Endometrium (tissue), 2 donors: ENCODE data around the gene DPP7.
"Not testable (repeated sequence)": the region's sequence is repeated elsewhere in the genome, so short reads cannot be mapped to it uniquely, and the experiment has no call there.

Source experiments
- FAIRE-seq: peaks from 2 replicates; lab custom pipeline; 2012; peaks lifted over from hg19 to GRCh38; lab: Jason Lieb, UNC
- donor health status: control.
- donor health status: control.

The DPP7 gene

DNA sequence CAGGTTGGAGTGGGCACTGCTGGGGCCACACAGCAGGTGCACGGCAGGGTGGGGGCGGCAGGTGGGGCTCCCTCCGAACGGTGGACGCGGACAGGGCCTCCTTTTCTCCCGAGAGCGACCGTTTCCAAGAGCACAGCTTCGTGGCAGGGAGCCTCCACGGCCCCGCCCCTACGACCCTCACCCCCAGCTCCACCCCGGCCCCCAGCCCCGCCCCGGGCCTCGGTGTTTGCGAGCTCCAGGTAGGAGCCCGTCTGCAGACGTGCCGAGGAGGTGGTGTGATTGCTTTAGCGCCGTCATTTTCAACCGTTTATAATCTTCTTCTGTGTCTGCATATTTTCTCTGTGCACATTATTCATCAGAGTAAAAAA, 33.2 kb upstream of the DPP7 start:
- no peak for FAIRE-seq

DNA sequence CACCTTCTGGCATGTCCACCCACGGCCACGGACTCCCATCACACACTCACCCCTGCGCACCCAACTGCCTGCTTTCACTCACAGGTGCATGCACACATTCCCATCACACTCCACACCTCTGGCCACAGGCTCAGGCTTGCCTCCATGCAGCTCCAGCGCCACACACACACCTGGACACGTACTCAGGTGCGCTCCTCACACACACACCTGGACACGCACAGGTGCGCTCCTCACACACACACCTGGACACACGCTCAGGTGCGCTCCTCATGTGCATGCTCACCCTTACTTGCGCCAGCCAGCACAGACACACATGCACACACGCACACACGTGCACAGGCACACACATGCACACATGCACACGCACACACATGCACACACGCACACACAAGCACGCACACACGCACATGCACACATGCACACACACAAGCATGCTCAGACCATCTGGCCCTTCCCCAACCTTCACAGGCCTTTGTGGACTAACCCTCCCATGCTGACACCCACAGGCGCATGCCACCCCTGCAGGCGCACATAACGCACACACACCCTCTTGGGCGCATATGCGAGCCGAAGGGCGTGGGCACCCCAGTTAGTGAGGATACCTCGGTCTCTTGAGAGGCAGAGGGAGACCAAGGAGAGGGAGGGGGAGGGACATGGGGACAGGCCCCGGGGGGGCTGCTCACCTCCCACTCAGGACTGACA, 32.7 kb upstream of the DPP7 start:
- FAIRE-seq: no peak

DNA sequence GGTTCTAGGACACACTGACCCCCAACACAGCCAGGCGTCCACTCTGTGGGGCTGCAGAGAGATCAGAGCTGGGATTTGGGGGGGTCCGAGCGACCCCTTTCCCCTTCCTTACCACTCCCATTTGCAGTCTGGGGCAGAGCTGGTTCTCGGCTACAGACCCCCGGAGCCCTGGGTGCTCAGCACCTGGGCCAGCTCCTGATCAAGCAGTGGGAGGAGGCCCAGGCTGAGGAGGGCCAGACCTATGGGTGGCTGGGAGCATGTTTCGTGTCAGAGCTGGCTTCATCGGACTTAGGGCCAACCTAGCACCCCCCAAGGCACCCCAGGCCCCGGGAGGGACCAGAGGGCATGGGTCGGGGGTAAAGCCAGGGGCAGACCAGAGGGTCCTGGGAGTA, 32.0 kb upstream of the DPP7 start:
- no peak for FAIRE-seq

DNA sequence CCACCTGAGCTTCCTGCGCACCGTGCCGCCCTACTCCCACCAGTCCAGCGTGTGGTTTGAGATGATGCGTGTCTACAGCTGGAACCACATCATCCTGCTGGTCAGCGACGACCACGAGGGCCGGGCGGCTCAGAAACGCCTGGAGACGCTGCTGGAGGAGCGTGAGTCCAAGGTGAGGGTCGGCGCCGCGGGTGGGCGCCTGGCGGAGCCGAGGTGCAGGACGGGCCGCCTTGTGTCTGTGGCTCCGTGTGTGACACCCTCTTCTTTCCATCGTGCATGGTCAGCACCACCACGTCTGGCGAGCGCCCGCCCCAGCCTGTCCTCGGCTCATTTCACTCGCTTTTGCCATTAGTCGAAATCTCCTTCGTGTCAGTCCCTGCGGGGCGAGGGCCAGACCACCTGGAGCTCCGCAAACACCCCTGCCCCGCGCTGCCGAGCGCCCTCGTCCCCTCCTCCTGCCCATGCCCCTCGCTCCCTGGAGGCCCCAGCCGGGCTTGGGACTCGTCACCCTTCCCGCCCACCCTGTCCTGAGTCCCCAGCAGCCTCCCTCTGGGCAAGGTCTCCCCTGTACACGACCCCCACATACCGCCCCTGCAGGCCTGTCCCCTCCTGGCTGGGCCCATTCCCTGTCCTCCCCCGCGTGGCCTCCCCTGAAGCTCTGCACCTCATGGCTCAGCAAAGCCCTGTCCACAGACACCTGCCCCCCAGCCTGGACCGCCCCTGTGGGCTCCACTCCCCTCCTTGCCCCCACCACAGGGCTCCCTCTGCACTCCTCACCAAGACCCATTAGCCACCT, 31.4 kb upstream of the DPP7 start:
- no peak for FAIRE-seq

DNA sequence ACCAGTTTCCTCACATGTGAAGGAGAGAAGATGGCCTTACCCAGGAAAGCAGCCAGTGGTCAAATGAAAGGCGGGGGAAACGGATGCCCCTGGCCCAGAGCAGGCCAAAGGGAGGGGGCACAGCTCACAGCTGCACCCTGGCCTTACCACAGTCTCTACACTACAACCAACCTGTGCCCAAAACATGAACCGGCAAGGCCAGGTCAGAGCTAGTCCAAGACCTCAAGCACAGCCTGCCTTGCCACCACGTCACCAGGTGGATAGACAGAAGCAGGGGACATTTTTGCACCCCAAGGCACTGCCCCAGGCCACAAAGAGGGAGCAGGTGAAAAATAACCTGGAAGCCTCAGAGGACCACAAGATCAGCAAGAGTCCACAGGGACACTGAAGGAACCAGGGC, 28.9 kb upstream of the DPP7 start:
- no peak for FAIRE-seq

DNA sequence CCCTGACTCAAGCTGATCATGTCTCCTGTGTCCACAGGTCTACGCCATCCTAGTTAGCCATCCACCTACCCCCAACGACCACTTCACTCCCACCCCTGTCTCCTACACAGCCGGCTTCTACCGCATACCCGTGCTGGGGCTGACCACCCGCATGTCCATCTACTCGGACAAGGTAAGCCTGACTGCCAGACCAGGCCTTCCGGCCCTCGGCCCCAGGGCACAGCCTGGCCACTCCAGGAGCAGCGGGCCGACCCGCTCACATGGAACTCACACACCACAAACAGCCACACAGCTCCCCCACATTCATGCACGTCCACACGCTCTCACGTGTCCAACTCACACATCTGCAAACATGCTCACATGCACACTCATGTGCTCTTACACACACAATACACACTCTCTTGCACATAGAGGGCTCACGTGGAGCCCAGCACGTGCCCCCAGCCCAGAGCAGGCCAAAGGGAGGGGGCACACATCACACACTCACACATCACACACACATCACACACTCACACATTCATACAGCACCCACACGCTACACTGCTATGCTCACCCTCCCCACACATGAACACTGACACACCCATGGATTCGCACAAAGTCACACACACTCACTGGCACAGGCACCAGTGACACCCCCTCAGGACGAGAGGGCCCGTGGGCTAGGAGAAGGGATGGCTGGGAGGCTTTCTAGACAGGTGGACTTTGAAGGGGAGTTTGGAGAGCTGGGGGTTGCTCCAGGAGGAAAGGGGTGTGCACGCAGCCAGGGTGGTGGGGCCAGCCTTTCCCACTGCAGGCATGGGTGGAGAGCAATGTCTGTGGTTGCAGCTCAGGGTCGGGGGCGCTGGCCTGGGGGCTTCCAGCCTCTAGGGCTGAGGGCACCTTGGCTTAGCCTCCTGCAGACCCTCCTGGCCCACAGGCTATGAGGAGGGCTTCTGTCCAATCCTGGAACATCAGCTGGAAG, 27.7 kb upstream of the DPP7 start:
- FAIRE-seq: no peak

DNA sequence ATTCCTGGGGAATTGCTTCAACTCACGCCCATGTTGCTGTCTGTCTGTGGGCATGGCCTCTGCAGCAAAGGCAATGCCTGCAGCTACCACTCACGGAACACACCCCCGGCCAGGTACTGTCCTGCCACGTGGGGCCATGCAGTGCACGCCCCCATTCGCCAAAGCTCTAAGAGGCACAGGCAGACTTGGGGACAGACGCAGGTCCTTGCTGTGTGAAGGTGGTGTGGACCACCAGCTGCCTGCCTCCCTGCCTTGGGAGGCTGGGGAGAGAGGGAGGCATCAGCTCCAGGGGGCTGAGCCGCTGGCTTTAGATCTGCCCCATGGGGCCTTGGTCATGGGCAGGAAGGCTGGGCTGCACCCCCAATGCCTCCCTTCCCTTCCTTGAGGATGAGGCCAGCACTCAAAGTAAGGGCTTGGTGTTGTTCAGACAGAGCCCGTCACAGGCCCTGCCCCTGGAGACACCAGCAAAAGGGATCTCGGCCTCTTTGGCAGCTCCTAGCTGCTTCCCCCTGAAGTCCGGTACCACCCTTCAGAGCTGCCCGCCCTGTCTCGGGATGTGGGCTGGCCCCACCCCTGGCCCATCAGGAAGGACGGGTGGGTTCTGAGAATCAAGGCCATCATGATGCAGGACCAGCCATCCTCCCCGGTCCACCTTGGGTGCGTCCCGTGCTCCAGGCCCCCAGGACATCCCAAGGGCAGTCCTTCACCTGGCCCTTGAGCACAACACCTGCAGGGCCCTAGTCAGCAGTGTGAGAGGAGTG, 26.7 kb upstream of the DPP7 start:
- no peak for FAIRE-seq

DNA sequence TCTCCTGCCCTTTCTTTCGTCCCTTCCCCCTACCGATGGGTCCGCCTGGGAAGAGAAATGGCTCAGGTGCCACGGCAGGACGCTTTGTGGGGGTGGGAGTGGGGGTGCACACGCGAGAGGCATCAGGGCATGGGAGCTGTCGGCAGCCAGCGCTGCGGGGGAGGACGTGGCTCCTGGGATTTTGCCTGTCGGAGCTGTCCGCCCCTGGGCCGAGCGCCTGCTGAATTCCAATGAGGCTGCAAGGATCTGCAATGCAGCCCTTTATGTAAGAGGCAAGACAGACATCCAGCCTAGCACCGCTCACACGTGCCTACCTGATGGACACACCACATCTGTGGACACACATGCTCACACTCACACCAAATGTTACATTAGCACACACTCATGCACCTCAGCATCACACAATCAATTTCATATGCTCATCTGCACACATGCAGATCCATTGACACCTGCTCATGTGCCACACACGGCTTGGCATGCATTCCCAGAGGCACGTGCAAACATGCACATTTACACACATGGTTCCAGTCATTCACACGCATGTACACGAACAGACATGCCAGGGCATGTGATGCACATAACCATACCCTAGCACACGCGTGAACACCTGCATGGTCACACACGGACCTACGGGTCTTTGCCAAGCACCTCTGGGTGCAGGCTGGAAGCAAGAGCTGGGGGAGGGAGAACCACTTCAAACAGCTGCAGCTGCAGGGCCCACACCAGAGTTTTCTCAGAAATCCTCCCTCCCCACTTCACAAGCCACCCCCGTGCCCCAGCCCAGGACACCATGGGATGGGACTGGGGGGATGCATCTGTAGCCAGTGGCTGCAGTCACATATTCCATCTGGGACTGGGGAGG, 25.8 kb upstream of the DPP7 start:
- no peak for FAIRE-seq

DNA sequence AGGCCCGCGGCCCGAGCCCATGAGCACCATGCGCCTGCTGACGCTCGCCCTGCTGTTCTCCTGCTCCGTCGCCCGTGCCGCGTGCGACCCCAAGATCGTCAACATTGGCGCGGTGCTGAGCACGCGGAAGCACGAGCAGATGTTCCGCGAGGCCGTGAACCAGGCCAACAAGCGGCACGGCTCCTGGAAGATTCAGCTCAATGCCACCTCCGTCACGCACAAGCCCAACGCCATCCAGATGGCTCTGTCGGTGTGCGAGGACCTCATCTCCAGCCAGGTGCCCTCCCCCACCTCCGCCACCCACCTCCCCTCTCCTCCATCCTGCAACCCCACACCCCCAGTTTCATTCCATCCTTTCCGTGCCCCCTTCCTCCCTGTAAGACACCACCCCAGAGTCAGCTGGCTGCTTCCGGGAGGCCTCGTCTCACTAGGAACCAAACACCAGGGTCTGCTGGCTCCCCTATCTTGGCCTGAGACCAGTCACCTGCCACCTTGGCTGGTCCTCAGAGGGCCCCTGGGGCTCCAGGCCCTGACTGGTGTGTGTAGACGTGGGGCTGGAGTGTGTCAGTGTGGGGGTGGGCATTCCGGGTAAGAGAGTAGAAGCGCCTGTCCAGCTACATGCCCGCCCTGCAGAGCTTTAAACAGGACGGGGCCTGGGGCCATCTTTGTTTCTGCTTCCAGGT, 25.1 kb upstream of the DPP7 start:
- FAIRE-seq: no peak

DNA sequence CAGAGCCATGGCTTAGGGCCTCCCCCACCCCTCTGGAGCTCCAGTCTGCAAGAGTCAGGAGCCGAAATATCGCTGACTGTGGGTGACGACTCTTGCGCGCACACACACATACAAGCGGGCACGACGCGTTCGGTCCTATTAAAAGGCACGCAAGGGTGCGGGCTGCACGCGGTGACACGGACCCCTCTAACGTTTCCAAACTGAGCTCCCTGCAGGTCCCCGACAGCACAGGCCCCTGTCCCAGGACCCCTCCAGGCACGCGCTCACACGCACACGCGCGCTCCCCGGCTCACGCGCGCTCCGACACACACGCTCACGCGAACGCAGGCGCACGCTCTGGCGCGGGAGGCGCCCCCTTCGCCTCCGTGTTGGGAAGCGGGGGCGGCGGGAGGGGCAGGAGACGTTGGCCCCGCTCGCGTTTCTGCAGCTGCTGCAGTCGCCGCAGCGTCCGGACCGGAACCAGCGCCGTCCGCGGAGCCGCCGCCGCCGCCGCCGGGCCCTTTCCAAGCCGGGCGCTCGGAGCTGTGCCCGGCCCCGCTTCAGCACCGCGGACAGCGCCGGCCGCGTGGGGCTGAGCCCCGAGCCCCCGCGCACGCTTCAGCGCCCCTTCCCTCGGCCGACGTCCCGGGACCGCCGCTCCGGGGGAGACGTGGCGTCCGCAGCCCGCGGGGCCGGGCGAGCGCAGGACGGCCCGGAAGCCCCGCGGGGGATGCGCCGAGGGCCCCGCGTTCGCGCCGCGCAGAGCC, 24.4 kb upstream of the DPP7 start, which contains the start of gene GRIN1:
GRIN1 (plus strand) TSS at position 433 of the 746 bp plus-strand sequence. CDS start 333 bp downstream, outside the sequence.
- FAIRE-seq: no peak

DNA sequence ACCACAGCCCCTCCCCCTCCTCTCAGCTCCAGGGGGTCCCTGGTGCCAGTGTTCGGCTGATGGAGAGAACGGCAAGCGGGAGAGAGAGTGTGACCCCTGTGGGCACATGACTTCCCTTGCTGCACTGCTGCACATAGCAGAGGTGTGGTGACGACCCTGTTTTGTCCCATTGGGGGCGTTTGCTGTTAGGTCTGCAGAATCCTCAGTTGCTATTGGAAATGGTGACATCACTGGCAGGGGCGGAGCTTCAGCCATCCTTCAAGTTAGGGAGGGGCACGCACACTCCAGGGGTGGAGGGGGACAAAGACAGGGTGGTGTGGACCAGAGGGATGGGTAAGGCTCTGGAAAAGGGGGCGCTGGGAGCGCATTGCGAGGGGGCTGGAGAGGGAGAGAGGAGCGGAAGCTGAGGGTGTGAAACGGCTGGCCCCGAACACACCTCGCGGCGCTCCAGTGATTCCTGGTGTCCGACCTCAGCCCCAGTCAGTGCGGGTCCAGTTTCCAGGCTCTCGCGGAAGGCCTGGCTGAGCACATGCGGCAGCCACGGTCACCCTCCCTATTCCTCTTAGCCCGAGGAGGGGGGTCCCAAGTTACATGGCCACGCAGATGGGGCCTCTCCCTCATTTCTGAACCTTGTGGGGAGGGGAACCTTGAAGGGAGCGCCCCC, 23.7 kb upstream of the DPP7 start:
- no peak for FAIRE-seq

DNA sequence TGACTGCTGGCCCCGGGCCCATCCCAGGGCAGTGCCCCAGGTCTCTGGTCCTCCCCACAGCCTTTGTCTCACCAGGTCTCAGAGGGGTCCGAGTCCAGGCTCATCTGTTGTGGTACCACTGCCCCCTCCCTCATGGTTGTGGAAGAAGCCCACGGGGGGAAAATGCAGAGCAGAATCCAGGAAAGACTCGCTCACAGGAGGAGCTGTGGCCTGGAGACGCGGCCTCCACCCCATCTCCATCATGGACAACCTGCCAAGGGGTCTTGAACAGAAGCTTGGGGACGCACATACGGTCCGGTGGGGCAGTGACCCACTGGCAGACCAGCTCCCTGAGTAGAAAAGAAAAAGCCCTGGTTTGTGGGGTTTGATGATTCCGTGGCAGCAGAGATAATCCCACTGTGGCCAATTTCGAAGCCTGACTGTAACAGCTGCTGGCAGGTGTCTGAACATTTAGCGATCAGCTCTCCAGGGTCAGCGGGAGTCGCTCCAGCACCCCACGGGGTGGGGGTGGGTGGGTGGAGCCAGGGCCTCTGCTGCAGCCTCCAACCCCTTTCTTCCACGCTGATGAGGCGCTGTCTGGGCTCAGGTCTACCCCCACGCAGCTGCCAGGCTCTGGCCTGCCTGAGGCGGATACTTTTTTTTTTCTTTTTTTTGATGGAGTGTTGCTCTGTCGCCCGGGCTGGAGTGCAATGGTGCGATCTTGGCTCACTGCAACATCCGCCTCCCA, 22.5 kb upstream of the DPP7 start:
- no peak for FAIRE-seq

DNA sequence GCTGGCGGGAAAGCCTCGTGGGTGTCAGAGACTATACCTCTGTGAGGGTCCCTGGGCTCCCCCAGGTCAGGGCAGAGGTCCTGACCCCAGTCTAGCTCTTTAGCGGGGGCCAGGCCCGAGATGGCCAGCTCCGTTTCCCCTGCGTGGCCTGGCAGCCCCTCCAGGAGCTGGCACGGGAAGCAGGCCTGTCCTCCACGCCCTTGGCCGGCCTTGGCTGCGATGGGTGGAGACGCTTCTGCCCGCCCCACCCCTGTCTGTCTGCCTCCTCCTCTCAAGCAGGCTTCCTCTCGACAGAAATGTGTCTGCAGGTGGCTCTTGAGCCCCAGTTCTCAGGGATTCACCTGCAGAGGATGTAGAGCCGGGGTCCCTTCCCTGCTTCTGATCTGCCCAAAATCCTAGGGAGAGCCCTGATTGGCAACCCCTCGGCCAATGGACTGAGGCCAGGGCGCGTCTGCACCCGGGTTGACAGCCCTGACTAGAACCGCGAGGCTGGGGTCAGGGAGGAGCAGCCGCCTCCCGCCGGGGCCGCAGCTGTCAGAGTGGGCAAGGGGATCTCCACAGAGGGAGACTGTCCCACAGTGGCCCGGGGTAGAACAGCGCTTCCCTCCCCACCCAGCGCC, 21.8 kb upstream of the DPP7 start:
- FAIRE-seq: no peak

DNA sequence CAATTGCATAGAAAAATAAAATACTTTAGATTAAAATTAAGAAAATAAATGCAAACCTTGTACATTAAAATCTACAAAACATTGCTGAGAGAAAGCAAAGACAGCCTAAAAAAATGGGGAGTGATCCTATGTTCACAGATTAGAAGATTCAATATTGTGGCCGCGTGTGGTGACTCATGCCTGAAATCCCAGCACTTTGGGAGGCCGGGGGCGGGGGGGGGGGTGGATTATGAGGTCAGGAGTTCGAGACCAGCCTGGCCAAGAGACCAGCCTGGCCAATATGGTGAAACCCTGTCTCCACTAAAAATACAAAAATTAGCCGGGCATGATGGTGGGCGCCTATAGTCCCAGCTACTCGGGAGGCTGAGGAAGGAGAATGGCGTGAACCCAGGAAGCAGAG, 20.6 kb upstream of the DPP7 start:
- FAIRE-seq: not testable (repeated sequence)

DNA sequence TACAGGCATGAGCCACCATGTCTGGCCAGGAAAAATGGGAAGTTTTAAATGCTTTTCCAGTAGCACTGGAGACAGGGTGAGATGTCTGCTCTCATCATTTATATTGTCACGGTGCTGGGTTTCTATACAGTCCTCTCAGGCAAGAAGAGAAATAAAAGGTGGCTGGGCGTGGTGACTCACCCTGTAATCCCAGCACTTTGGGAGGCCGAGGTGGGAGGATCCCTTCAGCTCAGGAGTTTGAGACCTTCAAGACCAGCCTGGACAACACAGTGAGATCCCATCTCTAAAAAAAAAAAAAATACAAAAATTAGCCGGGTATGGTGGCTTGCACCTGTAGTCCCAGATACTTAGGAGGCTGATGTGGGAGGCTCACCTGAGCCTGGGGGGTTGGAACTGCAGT, 19.7 kb upstream of the DPP7 start:
- FAIRE-seq: no peak

DNA sequence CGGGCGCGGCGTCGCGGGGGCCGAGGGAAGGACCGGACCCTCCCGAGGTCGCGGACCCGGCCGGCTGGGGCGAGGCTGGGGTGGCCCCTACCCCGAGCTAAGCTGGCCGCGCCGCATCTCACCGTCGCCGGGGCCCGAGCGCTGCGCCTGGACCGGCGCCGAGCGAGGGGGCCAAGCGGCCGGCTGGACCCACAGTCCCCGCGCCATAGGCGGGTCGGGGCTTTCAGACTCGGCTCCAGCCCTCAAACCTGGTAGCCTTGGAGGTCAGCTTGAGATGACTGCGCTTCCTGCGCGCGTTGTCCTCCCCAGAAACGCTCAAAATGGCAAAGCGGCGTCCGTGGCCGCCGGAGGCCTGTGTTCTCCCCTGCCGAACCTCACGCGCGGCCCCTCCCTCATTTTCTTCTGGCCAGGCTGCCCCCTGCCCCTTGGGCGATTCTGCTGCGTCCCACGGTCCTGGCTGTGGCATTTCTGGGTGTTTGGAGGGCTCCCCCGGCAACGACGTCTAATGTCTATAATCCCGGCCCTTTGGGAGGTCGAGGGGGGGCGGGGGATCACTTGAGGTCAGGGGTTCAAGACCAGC, 15.7 kb upstream of the DPP7 start:
- no peak for FAIRE-seq

DNA sequence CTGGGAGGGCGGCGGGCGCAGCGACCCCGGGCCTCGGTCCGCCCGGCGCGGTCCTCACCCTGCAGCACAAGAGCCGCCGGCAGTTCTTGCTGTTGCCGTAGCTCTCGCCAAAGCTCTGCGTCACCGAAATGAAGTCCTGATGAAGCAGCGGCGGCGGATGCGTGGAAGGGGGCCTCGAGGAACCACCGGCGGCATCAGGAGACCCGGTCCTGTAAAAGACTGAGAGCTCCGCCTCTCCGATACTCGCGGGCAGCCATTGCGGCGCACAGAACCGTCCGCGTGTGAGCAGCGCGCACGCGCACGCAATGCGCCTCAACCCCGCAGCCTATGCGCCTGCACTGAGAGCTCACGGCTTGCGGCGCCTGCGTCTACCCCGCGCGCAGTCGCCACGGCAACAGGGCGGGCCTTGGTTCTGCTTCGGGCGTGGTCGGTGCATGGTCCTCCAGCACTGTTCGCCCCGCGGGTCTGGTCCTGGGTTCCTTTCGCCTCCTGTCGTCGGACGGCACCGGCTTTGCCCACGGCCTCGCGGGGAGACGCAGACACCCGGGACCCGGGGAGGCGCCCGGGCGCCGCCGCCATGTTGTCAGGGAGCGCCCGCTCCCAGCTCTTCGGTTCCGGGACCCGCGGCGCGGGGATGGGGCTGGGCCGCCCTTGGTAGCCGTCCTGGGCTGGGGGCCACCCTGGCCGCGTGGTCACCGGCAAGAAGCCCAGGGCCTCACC, 15.1 kb upstream of the DPP7 start:
- FAIRE-seq: no peak
